ENCODE measurements around the gene ZFP36.

The ZFP36 gene

DNA sequence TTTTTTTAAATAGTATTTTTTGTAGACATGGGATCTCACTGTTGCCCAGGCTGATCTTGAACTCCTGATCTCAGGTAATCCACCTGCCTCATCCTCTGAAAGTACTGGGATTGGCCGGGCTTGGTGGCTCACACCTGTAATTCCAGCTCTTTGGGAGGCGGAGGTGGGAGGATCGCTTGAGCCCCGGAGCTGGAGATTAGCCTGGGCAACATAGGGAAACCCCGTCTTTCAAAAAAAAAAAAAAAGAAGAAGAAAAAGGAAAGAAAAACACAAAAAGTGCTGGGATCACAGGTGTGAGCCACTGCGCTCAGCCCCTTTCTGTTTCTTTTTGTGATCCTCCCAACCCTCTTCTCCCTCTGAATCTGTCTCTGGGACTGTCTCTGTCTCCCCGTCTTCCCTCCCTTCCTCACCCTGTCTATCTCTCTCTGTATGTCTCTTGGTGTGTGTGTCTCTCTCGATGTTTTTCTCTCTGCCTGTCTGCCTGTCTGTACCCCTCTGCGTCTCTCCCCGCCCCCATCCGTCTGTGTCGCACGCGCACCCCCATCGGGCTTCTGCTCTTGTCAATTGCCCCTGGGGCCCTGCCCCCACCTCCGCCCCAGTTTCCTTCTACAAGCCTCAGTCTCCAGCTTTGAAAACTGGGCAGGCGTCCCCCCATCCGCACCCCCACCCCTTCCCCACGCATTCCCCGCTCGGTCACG lies 540 bp upstream of the ZFP36 start:
- DNase-seq (ENCODE audit: low read depth in 2 of 2) = peak; percentile 73 to 77

DNA sequence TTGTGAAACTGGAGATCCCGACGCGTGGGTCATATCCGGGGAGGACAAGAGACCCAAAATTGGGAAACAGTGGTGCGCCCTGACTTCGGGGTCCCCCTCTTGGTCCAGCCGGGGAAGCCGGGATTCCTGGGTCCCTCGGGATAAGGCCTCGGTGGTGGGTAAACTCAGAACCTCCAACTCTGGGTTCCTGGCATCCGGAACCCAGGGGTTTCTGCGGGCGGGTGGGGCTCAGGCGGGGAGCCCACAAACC lies 688 bp downstream of the ZFP36 start:
- no peak for DNase-seq (ENCODE audit: low read depth in 2 of 2)

DNA sequence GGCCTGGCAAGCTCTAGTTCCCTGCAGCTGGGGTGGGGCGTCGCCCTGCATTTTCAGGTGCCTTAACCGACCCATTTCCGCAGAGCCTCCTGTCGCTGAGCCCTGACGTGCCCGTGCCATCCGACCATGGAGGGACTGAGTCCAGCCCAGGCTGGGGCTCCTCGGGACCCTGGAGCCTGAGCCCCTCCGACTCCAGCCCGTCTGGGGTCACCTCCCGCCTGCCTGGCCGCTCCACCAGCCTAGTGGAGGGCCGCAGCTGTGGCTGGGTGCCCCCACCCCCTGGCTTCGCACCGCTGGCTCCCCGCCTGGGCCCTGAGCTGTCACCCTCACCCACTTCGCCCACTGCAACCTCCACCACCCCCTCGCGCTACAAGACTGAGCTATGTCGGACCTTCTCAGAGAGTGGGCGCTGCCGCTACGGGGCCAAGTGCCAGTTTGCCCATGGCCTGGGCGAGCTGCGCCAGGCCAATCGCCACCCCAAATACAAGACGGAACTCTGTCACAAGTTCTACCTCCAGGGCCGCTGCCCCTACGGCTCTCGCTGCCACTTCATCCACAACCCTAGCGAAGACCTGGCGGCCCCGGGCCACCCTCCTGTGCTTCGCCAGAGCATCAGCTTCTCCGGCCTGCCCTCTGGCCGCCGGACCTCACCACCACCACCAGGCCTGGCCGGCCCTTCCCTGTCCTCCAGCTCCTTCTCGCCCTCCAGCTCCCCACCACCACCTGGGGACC lies 1.2 kb downstream of the ZFP36 start:
- no peak for DNase-seq (ENCODE audit: low read depth in 2 of 2)

DNA sequence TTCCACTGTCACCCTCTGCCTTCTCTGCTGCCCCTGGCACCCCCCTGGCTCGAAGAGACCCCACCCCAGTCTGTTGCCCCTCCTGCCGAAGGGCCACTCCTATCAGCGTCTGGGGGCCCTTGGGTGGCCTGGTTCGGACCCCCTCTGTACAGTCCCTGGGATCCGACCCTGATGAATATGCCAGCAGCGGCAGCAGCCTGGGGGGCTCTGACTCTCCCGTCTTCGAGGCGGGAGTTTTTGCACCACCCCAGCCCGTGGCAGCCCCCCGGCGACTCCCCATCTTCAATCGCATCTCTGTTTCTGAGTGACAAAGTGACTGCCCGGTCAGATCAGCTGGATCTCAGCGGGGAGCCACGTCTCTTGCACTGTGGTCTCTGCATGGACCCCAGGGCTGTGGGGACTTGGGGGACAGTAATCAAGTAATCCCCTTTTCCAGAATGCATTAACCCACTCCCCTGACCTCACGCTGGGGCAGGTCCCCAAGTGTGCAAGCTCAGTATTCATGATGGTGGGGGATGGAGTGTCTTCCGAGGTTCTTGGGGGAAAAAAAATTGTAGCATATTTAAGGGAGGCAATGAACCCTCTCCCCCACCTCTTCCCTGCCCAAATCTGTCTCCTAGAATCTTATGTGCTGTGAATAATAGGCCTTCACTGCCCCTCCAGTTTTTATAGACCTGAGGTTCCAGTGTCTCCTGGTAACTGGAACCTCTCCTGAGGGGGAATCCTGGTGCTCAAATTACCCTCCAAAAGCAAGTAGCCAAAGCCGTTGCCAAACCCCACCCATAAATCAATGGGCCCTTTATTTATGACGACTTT lies 2.0 kb downstream of the ZFP36 start:
- DNase-seq (ENCODE audit: low read depth in 2 of 2) = no peak

DNA sequence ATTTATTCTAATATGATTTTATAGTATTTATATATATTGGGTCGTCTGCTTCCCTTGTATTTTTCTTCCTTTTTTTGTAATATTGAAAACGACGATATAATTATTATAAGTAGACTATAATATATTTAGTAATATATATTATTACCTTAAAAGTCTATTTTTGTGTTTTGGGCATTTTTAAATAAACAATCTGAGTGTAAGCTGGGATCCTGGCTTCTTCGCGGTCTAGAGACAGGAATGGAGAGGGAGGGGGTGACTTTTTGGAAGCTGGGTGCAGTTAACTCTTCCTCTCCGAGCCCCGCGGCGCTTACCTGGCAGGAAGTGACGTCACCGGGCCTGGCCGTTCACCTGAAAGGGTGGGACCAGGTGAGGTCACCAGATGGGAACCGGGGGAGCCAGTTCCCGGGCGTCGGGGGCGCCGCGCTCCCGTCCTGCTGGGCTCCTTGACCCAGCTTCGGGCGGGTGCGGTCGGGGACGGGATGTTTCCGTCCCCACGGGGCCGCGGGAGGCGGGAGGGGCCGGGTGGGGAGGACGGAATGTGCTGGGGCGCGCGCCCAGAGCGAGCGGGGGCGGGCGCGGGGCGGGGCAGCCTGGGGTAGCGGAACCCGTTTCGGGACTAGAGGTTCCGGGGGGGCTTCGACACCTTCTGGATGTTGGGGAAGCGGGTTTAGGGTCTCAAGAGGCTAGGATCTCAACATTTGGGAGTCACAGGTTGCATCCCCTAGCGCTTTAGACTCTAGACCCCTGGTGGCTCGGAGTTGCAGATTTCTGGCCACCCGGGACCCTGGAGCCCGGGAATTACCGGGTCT lies 2.8 kb downstream of the ZFP36 start:
- DNase-seq (ENCODE audit: low read depth in 2 of 2) = peak; percentile 68 to 75

DNA sequence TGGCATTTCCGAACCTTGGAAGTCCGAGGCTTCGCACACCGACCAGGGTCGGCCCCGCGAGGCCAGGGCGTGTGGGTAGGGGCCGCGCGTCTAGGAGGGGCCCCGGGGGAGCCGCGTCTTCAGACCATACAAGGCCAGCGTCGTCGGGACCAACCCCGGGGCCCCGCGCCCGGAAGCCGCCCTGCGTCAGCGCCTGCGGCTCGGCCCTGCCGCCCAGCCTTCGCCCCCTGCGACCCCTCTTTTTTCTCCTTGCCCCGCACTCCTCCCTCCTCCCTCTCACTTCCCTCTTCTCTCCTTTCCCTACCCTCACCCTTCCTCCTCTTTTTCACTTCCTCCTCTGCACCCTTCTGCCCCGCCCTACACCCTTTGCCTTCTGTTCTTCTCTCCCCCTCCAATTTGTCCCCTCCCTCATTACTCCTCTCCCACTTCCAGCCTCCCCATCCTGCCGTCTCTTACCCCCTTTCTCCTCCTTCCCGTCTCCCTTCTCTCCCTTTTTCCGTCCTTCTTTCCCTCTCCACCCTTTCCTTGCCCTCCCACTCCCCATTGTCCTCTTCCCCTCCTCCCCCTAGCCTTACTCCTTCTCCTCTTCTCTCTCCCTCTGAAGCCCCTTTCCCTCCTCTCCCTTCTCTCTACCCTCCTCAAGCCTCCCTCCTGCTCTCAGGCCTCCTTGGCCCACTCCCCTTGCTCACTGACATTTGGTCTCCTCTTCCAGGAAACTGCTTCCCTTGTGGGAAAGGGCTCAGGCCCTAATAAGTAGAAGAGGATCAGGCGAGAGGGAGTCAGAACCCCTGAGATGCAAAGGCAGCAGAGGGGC lies 3.6 kb downstream of the ZFP36 start:
- DNase-seq (ENCODE audit: low read depth in 2 of 2) = no peak

DNA sequence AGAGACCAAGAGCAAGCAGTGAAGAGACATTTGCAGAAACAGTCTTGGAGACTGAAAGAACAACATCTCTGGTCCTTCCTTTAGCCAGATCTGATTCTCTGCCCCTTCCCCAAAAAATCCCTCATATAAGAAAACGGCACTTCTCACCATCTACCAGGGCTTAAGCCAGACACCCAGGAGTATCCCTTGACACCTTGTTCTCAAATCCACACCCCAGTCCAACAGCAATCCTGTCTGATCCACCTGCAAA lies 4.1 kb downstream of the ZFP36 start:
- no peak for DNase-seq (ENCODE audit: low read depth in 2 of 2)

DNA sequence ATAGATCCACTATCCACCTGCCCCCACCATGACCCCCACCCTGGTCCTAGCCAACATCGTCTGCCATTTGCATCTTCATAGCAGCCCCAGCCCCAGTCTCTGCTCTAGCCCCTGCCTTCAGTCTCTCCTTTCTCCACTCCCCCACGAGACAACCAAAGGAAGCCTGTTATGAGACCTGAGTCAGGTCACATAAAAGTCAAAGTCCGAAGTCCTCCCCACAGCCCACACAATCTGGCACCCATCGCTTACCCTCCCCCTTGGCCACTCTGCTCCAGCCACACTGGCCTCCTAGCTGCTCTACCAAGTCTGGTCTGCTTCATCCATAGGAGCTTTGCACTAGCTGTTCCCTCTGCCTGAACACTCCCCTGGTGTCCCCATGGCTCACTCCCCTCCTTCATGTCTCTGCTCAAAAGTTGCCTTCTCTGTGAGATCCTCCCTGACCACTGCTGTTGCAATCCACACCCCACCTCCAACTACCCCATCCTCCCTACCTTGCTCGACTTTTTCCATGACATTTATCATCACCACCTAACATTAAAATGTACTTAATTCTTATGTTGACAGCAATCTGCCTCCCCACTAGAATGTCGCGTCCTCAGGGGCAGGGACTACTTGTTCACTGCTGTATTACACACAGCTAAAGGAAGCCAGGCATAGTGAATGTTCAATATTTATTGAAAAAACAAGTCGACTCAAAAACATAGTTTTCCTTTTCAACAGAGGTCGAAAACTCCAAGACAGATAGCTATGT lies 4.6 kb downstream of the ZFP36 start:
- DNase-seq (ENCODE audit: low read depth in 2 of 2) = no peak

DNA sequence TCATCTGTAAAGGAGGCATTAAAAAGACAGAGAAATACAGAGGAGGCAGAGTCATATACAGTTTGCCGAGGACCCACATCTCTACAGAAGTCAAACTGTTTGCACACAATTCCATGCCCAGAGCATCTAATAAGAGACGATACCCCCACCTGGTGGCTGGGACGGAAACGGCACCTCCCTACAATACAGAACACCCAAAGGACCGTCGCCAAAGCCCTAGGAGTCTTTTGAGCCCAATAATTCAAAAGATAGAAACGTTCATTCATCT lies 5.1 kb downstream of the ZFP36 start:
- peak; percentile 86 to 92 for DNase-seq (ENCODE audit: low read depth in 2 of 2)

DNA sequence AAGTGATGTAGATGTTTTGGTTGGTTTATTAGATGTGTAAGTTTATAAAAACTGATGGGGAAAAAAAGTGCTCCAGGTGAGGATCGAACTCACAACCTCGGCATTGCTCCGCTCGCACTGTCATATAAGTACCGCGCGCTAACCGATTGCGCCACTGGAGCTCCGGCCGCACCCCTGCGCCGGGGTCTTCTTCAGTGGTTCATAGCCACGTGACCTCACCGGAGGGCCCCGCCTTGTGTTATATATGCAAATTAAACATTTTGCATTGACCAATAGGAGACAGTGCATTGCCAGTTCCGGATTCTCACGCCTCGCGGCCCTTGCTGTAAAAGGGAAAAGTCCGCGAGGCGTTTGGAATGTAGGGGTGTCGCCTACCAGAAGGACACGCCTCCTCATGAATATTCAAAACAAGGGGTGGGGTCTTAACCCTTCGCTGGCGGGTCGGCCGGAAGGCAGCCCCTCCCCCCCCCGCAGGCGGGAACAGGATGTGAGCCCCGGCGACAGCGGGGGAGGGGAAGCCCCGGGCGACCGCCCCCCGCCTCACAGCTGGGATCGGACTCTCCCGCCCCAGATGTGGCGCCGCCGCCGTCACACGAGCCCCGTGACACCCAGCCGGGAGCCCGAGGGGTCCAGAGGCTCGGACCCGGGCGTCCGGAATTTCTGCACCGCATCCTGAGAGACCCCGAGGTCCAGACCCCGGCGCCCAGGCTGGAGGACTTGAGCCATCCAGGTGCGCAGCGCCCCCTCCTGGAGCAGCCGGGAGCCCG lies 5.6 kb downstream of the ZFP36 start, which contains the start of gene PLEKHG2:
Gene PLEKHG2, plus strand, starts transcription at position 570 of the 767 bp plus-strand sequence. CDS start 1,418 bp downstream, outside the sequence.
- DNase-seq (ENCODE audit: low read depth in 2 of 2) = peak; percentile 95 to 99

DNA sequence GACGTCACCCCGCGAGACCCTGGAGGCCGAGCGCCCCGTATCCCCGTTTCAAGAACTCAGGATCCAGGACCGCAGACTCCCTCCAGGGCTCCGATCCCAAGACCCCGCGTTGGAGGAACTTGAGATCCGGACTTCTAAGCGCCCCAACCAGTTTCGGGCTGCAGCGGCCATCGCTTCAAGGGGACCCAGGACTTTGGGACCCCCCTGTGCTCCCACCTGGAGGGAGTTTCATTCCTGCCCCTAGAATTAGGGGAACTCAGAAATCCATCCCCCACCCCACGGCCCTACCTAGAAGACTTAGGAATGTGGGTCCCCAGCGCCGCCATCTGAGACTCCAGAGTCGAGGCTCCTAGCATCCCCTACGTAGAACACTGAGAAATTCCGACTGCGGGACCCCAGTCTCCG lies 6.2 kb downstream of the ZFP36 start:
- no peak for DNase-seq (ENCODE audit: low read depth in 2 of 2)

DNA sequence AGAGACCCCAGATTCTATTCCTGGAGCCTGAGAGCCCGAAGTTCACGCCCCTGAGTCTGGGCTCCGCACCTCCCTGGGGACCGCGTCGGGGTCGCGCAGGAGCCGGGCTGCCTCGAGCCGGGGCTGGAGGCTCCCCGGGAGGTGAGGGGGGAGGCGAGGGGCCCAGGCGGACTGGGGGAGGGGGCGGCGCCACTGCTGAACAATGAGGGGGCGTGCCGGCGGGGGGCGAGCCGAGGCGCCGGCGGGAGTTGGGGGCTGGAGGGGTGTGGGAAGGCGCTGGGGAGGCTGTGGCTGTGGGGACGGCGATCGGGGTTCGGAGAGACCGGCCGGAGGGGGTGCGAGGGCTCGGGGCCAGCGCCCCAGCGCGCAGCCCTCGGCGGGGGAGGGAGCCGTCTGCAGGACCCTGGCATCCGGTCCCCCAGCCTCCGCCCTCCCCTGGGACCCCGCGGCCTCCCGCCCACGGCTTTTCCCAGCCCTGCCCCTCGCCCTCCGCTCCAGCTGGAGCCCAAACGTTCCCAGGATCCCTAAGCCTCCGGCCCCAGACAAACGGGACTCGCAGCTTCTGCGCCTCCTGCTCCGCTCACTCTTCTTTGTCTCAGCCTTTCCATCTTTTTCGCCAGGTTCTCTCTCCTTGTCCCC lies 6.7 kb downstream of the ZFP36 start:
- no peak for DNase-seq (ENCODE audit: low read depth in 2 of 2)

DNA sequence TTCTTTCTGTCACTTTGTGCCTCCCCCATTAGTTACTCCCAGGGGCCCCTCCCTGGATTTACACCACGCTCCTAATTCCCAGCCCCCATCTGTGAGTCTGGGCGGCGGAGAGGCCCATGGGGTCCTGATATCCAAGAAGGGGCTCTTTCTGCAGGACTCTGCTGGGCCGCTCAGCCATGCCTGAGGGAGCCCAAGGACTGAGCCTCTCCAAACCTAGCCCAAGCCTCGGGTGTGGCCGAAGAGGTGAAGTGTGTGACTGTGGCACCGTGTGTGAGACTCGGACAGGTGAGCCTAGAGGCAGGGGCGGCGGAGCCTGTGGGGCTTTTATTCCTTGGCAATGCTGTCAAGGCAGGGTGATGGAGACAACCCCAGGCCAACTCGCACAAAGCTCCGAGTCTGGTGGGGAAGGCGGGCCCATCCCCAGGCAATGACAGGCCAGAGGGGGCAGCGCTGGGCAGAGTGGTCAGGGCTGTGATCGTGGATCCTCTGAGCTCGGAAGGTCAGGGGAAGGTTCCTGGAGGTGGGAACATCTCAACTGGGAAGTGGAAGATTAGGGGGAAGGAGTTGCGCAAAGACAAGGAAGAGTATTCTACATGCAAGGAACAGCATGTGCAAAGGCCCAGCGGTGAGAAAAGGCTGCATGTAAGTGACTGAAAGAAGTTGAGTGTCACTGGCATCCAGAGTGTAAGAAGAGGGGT lies 7.4 kb downstream of the ZFP36 start:
- DNase-seq (ENCODE audit: low read depth in 2 of 2) = no peak

DNA sequence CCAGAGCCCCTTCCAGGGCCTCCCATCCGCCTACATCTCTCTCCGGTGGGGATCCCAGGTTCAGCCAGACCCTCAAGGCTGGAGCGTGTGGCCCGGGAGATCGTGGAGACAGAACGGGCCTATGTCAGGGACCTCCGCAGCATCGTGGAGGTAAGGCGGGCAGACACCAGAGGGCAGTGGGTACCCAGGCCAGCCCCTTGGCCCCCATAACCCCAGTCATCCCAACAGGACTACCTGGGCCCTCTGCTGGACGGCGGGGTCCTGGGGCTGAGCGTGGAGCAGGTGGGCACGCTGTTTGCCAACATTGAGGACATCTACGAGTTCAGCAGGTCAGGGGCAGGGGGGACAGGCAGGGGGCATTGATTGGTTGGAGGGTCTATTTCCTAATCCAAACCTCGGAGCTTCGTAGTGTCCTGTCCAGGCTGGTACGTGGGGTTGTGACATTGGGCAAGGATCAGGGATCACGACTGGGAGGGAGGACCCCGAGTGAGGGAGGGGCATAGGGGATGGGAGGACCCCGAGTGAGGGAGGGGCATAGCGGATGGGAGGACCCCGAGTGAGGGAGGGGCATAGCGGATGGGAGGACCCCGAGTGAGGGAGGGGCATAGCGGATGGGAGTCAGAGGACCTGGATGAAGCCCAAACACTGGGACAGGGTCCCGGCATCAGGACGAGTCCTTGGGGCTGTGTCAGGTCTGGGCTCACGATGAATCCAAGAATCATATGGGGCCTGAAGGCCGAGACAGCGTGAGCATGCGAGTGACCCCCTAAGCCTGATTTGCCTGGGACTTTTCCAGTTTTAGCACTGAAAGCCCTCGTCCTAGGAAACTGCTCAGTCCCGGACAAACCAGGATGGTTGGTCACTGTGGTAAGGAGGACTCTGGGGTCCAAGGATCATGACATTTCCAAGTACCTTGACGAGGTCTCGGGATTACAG lies 8.7 kb downstream of the ZFP36 start:
- DNase-seq (ENCODE audit: low read depth in 2 of 2) = no peak

DNA sequence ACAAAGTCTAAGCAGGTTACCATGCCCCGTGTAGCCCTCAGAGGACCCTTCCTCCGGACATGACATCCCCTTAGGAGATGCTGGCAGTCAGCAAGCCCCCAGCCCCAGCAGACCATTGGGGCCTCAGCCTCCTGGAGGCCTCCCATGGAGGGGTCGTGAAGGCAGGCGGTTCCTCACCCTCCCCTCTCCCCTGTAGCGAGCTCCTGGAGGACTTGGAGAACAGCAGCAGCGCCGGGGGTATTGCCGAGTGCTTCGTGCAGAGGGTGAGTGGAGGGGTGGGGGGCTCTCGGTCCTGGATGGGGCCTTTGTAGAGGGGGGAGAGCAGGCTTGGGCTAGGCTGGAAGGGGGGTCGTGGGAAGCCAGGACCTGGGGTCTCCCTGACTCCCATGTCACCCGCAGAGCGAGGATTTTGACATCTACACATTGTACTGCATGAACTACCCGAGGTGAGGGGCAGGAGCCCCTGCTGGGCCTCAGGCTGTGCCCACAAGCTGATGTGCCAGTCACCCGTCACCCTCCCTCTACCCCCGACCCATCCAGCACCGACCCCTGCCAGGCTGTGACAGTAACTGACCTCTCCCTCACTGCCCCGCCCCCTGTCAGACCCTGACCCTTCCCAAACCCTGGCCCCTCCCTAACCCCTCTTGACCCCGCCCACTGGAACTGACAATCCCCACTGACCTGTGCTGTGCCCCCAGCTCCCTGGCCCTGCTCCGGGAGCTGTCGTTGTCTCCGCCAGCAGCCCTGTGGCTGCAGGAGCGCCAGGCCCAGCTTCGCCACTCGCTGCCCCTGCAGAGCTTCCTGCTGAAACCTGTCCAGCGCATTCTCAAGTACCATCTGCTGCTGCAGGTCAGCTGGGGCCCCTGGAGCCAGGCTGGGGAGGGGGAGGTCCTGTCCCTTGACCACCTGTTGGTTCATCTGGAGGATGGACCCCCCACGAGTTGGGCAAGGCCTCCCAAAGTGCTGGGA lies 9.8 kb downstream of the ZFP36 start:
- DNase-seq (ENCODE audit: low read depth in 2 of 2) = no peak

DNA sequence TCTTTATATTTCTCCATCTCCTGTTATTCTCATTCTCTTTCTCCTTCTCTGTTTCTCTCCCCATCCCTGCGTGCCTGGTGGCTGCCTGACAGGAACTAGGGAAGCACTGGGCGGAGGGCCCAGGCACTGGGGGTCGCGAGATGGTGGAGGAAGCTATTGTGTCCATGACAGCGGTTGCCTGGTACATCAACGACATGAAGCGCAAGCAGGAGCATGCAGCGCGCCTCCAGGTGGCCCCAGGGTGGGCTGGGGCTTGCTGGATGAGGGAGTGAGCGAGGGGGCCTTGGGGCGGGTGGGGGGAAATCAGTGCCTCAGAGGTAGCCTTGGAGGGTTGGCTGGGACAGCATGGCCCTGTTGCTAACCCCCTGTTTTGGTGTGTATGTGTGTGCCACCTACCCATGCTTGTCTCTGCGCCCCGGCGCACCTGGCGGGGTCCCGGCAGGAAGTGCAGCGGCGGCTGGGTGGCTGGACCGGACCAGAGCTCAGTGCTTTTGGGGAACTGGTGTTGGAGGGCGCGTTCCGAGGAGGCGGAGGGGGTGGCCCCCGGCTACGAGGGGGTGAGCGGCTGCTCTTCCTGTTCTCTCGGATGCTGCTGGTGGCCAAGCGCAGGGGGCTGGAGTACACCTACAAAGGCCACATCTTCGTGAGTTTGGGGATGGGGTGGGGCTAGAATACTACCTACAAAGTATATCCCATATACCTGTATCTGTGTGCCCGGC lies 11.0 kb downstream of the ZFP36 start:
- DNase-seq (ENCODE audit: low read depth in 2 of 2) = no peak
